HG03575 (cell line): ENCODE data around the gene PLEKHH1.

ENCODE experiments used
- ATAC-seq: cut with Tn5 transposase; IDR thresholded peaks from one replicate; pipeline ENCODE4 v1.9.1; 2021; ENCODE audit not compliant: unreplicated experiment, insufficient number of reproducible peaks, low FRiP score; ENCODE audit errors: extremely low read depth

PLEKHH1 gene

DNA sequence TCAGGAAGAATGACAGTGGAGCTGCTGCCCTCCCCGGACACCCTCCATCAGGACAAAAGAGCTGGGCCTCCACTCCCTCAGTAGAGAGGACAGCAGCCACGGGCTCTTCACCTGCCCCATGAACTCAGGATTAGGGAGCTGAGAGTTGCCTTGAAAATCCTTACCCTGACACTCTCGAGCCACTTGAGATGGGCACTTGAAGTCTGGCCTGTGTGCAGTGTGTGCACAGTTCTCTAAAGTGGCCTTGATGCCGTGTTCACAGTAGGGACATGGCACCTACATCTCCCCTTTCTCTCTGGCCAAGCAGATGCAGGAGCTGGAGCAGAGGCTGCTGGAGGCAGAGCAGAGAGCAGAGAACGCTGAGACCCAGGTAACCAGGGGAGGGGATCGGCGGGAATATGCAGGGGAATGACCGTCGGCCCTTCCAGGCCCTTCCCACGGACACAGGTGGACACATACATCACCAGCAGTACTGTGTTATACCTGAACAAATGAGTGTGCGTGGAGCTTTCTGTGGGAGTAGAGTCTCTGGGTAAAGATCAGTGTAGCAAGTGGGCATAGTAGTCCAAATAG, 22.5 kb downstream of the PLEKHH1 start:
- ATAC-seq, result no peak

DNA sequence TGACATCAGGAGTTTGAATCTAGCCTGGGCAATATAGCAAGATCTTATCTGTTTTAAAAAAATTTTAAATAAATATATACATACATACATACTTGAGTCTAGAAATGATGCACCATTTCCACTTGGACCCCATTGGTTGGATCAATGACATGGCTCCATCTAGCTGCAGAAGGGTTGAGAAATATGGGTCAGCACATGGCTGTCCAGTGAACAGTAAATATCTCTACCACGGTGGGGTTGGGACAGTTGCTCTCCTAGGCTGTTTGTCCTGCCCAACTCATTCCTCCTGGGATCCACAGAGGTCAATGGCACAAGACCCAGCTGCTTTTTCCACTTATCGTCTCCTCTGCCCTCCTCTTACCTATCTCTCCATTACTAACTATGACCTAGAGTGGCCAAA, 23.6 kb downstream of the PLEKHH1 start:
- no peak for ATAC-seq

DNA sequence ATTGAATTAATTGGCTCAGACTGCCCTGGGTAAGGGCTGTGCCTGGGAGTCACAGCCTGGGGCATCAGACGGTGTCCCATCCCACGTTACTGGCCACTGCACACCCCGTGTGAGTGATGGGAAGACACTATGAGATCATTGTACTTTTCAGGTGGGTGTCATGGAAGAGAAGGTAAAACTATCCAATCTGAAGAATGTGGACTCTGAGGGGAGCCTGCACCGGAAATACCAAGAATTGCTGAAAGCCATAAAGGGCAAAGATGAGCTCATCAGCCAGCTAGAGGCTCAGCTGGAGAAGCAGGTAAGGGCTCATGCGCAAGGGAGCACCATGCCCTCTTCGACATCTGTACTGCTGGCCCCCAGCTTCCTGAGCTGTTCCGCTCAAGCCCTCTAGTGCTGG, 24.0 kb downstream of the PLEKHH1 start:
- no peak for ATAC-seq

DNA sequence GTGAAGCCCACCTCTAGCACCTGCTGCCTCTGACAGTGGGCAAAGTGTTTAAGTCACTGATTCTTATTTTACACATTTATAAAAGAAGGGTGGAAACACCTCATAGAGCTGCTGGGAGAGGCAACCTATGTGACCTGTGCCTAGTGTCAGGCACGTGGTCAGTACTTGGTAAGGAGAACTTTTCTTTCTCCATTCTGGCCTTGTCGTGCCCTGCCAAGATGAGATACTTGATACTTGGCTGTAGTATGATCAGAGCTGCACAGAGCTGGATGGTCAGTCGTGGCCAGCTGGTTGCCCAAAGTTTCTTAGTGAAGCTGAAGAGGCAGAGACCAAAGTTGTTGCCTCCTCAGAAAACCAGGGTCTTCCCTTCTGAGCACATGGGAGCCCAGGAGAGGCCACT, 24.6 kb downstream of the PLEKHH1 start:
- no peak for ATAC-seq

DNA sequence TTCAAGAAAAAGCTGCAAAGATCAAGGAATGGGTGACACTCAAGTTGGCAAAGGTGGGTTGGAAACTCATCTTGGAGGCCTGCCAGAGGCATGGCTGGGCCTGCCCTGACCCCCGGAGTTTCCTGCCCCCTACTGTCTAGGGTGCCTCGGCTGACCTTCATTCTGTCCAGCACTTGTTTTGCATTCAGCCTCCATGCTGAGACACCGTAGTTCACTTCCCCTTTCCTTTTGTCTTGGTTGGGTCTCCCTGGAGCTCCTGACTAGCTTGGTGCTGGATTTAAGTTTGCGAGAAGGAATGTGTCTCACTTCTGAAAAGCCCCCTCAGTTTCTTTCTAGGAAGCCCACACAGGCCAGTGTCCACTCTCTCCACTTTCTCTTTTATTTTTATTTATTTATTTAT, 26.5 kb downstream of the PLEKHH1 start:
- ATAC-seq, result no peak

DNA sequence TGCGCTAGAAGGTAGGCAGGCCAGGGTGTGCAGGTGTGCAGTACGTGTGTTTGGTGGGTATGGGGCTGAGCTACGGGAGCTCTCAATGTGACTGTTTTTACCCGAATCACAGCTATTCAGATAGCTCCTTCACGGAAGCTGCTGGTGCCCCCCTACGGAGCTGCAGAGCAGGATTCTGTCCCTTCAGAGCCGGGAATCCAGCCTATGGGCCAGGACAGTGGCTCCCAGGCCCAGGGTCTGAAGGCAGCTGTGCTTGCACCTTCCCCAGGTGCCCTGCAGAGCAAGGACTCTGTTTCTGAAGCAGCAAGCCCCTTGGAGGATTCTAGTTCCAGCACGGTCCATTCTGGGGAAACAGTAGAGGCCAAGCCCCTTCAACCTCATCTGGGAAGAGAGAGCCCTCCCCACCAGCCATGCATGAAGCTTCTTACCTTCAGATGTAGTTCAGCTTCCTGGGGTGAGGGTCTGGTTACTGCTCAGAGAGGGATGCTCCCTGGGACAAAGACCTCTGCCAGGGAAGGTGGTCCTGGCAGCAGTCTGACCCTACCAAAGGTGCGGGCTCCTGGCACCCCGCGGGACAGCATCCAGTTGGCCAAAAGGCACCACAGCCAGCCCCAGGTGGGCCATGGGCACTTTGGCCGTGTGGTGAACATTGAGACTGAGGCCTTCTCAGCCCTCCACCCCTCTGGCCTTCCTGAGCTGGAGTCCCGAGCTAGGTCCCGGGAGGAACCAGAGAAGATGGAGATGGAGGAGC, 29.1 kb downstream of the PLEKHH1 start:
- ATAC-seq, result no peak

DNA sequence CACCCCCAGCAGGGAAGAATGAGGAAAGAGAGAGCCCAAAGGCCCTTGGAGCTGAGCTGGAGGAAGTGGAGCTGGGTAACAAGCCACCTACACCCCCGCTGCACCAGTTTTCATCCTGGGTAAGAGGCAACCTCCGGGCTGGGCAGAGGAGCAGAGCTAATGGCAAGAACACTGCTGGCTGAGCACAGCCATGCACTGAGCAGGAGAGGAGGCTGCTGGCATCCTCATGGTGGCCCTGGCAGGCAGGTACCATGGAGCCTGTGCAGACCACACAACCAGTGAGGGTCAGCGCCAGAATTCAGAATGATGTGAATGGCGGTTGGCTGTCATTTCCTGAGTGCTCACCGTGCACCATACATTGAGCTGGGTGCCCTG, 29.7 kb downstream of the PLEKHH1 start:
- ATAC-seq, result no peak

DNA sequence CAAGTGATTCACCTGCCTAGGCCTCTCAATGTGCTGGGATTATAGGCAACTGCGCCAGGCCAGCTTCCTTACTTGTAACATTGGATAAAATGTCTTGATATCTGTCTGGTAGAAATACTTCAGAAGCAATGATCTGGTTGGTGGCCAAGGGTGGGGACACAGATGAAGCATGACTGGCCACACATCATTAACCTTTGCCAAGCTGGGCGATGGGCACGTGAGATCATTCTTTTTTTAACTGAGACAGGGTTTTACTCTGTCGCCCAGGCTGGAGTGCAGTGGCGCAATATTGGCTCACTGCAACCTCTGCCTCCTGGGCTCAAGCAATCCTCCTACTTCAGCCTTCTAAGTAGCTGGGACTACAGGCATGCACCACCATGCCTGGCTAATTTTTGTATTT, 31.1 kb downstream of the PLEKHH1 start:
- ATAC-seq, result no peak

DNA sequence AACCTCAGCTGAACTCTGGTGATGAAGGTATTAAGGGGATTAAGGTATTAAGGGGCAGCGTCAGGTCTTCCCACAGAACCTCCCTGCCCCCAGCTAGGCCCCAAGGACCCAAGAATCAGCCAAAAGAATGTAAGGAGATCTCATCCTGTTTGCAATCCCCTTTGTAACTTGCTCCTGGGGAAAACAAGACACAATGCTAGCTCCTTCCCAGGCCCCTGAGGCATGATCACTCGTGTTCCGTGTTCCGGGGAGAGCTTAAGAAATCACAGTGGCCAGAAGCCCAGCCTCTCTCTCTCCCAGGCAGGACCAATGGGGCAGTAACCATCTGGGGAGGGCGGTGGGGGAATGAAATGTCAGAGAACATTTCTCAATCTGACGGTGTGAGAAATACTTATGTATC, 33.8 kb downstream of the PLEKHH1 start:
- no peak for ATAC-seq

DNA sequence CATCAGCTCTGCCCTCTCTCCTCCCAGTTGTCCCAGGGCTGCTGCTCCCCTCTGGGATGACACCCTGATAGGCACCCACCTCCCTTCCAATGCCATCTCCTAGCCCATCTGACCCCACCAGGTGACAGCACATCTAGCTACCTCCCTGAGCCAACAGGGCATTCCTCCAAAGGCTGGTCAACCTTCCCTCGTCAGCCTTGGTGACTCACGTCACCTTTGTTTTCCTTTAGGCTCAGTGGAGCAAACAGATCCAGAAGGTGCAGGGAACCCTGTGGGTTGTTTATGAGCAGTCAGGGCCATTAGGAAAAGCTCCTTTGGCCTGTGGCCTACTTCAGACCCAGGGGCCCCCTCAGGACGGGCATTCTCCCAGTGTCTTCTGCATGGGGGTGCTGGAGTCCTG, 34.6 kb downstream of the PLEKHH1 start:
- no peak for ATAC-seq

DNA sequence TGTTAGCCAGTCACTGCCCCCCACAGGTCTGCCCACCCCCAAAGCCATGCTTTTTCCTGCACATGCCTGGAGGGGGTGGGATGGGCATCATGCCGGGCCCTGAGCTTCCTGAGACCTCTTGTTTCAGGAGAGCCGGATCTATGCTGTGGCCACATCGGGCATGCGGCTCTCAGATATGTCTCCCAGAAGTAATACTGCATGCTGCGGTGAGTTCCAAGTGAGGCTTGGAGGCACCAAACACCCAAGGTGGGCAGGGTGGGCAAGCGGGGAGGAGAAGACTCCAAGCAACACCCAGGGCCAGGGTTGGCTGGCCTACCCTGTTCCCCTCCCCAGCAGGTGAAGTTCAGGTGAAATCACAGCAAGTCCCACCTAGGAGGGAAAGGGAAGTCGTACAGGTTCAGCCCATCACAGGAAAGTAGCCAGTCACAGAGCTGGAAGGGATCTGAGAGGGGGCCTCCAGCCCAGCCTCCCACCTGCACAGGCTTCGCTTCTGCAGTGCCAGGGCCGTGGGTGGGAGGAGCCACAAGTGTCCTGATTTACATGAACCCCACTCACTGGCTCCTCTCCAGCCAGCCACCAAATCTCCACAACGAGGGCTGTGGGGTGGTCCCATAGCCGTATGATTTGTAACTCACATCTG, 36.0 kb downstream of the PLEKHH1 start:
- ATAC-seq, result no peak

DNA sequence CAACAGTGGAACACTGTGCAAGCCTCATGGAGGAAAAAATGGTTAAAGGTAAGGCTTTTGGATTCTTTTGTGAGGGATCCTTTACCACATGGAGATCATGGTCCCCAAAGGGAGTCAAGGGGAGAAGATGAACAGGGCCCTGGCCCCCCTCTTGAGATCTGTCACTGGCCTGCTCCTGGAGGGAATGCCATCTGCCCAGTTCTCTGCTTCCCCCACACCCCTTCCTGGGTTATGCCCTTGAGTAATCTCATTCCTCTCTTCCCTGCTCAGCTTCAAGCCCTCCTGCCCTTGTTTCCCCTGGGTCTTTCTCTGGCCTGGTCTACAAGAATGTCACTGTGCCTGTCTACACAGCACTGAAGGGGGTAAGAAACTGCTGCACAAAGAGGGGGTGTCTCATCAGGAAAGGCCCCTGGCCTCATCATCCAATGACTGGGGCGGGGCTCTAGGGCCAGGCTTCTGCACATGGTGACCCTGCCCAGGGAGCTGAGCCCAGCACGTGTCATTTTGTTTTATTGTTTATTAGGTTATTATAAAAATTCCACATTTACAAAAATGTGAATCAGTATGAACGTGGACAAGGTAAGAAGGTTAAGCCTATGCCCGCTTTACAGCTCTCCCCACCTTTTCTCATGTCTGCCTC, 36.7 kb downstream of the PLEKHH1 start:
- no peak for ATAC-seq

DNA sequence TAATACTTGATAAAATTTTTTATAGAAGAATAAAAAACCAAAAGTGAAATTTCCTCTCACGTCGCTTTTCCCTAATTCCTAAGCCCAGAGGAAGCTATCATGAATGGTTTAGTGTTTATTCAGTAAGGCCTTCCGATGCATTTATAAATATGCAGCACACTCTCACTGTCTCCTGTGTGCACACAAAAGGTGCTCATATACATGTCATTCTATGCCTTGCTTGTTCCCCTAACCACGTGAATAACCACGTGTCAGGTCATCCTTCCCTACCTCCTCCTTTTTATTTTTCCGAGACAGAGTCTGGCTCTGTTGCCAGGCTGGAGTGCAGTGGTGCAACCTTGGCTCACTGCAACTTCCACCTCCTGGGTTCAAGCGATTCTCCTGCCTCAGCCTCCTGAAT, 37.4 kb downstream of the PLEKHH1 start:
- ATAC-seq, result no peak

DNA sequence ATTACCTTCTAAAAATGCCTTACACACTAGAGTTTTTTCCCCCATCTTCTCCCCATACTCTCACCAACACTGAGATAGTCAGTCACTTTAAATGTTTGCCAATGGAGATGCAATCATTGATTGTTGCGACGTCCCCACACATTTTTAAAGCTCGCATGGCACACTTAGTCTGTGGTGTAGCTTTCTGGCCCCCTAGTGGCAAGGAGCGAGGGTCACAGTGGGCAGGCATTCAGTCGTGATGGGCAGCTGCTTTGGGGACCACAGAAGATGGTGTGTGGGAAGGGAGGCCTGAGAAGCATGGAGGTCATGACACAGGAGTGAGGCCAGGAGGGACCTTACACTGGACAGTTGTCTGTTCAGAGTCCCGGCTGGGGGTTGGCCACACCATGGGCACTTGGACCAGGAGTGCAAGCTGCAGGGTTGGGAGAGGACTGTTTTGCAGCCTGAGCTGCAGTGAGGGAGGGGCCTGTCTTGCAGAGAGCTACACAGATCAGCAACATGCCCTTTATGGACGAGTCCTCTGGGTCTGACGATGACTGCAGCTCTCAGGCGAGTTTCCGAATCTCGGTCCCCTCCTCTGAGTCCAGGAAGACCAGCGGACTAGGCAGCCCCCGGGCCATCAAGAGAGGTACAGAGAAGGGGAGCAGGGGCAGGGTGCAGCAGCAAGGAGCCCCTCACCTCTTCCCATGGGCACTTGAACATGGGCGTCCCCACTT, 38.3 kb downstream of the PLEKHH1 start:
- no peak for ATAC-seq

DNA sequence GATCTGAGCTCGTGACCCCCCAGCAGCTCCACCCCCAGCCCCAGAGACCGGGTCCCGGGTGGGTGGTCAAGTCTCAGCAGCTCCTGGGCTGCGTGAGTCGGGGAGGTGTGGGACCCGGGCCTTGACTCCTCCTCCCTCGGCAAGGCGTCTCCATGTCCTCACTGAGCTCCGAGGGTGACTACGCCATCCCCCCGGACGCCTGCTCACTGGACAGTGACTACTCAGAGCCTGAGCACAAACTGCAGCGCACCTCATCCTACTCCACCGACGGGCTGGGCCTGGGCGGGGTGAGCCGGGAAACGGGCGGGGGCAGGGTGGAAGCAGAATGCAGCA, 38.9 kb downstream of the PLEKHH1 start:
- no peak for ATAC-seq

DNA sequence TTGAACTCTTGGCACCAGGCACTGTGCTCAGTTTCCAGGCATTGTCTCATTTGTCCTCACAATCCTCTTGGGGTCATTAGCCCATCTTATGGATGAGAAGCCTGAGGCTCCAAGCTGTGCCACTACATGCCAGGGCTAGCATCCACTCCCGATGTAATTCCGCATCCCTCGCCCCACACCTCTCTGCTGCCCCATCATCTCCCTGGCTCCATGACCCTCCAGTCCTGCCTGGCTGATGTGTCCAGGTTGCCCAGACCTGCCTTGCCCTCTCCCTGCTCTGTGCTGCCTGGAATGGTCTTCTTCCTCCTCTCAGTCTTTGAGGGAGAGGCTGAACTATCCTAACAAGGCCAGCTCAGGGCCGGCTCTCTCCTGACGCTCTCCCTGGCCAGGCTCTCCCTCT, 39.5 kb downstream of the PLEKHH1 start:
- no peak for ATAC-seq

DNA sequence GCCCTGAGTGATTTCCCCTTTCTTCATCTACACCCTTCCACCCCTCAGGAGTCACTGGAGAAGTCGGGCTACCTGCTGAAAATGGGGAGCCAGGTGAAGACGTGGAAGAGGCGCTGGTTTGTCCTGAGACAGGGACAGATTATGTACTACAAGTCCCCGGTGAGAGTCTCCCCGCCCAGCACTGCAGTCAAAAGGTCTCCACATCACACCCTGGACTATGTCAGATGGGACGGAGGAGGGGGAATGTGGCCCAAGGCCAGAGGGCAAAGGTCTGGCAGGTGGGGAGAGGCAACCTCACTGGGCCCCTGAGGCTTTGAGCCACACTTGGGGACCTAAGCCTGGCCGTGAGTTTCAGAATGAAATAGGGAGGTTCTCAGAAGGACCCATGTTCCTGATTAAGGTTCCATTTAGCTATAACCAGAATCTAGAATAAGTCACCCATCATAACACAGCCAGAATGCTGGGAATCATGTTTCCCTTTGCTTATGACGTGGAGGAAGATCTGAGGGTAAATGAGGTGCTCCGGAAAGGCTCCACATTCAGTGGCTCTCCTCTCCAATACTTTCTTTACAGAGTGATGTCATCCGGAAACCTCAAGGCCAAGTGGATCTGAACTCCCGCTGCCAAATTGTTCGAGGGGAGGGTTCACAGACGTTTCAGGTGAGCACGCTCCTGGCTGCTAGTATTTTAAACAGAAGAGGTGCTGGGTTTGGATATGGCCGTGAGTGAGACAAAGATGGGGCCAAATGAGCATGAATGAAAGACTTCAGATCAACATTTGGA, 40.3 kb downstream of the PLEKHH1 start:
- no peak for ATAC-seq

DNA sequence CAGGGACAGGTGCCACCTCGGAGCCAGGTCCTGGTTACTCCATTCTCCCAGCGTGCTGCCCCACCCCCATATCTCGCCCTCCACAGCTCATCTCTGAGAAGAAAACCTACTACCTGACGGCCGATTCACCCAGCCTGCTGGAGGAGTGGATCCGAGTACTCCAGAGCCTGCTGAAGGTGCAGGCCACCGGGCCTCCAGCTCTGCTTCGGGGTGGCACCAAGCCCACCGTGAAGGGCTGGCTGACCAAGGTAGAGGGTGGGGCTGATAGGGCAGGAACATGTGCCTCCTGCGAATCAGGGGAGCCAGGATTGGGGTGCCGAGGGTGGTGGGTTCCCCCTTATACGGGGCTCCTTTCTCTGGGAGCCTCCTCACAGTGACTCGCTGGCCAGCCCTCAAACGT, 41.1 kb downstream of the PLEKHH1 start:
- ATAC-seq, result no peak

DNA sequence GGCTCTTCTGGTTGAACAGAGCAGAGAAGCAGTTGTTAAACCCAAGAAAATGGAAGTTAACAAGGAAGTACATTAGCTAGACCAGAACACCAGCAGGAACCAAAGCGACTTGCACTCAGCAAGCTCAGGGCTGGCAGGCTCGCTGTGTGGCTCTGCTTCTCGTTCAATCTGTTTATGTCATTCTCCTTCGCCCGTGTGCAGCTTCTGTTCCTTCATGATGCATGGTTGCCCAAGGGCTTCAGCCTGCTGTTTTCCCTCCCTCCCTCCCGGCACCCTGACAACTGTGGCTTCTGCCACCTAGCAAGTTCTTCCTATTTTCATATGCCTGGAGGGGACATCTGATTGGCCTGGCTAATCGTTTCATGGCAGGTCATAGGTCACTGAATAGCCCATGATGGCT, 41.7 kb downstream of the PLEKHH1 start:
- ATAC-seq, result no peak
